Mesenteric fat pad (tissue), 1 donor: Measurements from ENCODE around the gene CCNL2. TPM values are rescaled to one million over a fixed set of nuclear protein-coding genes. Genes with fewer than 3 reads are reported as not detected.

Experiments used
- DNase-seq: peaks from one replicate; pipeline ENCODE4 v3.0.0-alpha.2; 2020; ENCODE audit warnings: low spot score
- microRNA-seq: library from miRNA; unstranded; fragments of <30 nt; microRNA quantifications from one replicate; pipeline ENCODE4 v1.2.0, GENCODE V29; 2020; ENCODE audit warnings: borderline number of aligned reads
- total RNA-seq: library from RNA; stranded (reverse); fragmentation: NEBNext Ultra II Directional; extraction: Animal tissue kit (Norgen Biotek cat#: 25700); gene quantifications from one replicate; pipeline ENCODE4 v1.2.1, GENCODE V29; 2021
- donor health status: DM: yes; HTN: yes; CAD: no.

The CCNL2 gene
- total RNA-seq, 1 donor from 2014 or later, result 162 TPM

DNA sequence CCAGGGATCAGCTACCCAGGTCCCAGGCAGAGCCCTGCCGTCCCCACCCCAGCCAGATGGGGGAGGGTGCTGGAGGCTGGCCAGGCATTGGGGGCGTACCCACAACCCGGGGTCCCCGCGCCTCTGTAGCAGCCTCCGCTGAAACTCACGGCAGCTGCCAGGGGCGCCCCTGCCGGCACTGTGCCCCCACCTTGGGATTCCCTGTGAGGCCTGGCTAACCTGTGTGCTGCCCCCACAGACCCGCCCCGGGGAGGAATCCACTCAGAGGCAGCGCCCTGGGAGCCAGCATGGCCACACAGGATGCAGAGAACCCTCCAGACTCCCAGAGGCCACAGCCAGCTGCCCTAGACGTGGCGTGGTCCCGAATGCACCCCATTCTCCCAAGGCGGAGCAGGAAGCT lies 53.8 kb downstream of the CCNL2 start:
- no peak for DNase-seq

- no peak for DNase-seq
These were observed 54.3 kb downstream of the CCNL2 start for GRCh38 chr1:1344655-1345361.

GRCh38 chr1:1343811-1344421 lies 55.2 kb downstream of the CCNL2 start:
- DNase-seq, result no peak

- no peak for DNase-seq
These were observed 56.5 kb downstream of the CCNL2 start for GRCh38 chr1:1342584-1343115.

DNA sequence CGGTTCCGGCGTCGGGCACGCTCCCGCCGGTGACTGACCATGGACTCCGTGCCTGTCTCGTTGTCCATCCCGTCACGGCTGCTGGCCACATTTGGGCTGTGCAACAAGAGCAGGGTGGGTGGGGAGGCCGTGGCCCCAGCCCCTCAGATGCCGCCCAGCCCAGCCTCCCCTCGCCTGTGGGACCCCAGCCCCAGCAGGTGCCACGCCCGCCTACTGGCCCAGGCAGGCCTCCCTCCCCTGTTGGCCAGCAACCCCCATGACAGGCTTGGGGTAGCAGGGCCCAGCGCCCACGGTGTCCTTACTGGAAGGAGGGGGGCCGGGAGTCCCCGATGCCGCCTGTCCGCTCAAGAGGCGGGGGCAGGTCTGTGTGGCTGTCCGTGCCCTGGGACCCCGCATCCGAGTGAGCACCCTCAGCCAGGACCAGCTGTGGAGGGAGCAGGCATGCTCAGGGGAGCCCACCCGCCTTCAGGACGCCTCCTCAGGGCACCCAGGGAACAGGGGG lies 57.0 kb downstream of the CCNL2 start:
- no peak for DNase-seq

DNA sequence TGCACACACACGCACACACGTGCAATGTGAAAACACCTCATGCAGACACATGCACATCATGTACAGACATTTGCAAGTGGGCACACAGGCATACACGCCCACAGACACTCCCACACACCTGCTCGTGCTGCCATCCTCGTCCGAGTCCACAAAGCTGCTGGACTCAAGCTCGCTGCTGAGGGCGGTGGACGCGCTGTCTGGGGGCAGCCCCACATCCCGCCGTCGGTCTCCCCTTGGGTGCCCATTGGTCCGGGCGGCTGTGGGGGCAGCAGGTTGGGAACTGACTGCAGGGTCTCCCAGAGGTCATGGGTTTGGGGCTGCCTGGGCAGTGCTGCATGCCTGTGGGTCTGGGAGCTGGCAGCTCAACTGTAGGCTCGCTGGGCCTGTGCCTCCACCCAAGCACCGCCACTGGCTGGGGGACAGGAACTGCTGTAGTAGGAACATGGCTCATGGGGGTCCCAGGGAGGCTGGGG lies 57.5 kb downstream of the CCNL2 start:
- DNase-seq, result no peak

DNA sequence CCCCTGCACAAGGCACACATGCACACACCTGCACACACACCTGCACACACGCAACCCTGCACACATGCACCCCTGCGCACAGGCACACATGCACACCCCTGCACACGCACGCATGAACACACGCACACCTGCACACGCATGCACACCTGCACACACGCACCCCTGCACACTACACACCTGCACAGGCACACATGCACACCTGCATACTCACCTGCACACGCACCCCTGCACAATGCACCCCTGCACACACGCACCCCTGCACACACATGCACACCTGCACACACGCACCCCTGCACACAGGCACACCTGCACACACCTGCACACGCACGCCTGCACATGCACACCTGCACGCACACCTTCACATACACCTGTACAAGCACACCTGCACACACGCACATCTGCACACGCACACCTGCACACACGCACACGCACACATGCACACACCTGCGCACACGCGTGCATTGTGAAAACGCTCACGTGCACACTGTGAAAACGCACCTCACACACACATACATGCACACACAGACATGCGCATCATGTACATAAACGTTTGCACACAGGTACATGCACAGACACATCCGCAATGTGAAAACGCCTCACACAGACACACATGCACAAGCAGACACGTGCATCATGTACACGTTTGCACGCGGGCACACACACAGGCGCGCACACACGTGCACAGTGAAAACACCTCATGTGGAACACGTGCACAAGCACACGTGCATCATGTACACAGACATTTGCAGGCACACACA lies 58.2 kb downstream of the CCNL2 start:
- DNase-seq, result no peak

DNA sequence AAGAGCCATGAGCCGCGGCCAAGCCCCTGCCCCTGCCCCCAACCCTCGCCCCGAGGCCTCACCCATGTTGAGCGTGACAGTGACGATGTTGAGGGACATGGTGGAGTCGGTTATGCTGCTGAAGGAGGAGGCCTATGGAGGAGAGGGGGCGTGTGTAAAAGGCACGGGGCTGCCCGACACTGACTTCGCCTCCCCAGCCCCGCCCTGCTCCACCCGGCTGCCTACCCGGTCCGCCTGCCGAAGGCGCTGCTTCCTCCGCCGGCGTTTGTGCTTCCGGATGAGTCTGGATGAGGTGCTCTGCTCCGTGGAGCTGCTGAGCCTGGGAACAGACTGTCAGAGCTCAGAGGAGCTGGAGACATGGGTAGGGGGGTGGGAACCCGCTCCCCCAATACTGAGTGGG lies 59.0 kb downstream of the CCNL2 start:
- DNase-seq, result no peak

- no peak for DNase-seq
These were observed 60.9 kb downstream of the CCNL2 start for GRCh38 chr1:1338278-1338677.

DNA sequence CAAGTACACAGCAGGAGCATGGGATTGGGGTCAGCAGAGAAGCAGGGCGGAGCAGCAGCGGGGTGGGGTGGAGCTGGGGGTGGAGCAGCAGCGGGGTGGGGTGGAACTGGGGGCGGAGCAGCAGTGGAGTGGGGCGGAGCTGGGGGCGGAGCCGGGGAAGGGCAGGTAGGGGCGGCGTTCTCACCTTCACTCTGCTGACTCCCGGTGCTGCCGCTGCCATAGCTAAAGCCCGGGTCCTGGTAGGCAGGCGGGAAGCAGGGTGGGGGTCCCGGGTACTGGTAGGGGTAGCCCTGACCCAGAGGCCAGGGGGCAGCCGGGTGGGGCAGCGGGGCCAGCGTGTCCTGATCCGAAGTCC lies 61.4 kb downstream of the CCNL2 start:
- no peak for DNase-seq

GRCh38 chr1:1336931-1337792 lies 62.0 kb downstream of the CCNL2 start:
- no peak for DNase-seq

DNA sequence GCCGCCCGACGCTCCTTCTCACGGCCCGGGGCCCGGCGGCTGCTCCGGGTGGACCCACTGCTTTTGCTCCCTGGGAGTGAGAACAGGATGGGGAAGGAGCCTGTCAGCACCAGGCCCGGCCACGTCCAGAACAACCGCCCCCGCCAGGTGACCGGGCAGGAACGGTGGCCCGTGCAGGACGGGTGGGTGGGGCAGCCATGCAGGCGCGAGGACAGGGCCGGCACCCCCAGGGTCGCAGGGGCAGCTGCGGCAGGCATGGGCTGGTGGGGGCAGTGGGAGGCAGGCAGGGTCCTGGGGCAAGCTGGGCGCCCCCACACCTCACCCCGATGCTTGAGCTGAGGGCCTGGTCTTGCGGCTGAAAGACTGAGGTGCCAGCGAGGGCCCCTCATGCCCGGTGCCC lies 62.7 kb downstream of the CCNL2 start:
- DNase-seq, result no peak

GRCh38 chr1:1335792-1336248 lies 63.3 kb downstream of the CCNL2 start:
- DNase-seq, result no peak

Small RNAs within 50 kb of the gene (microRNA-seq; reads per million reads assigned to microRNA genes)
- gene MIR6808, result not detected

Other genes starting within 250 kb of the CCNL2 start
- 1.4 TPM for gene TTLL10, start 225.5 kb downstream of the CCNL2 start, total RNA-seq
- gene TNFRSF18, start 192.7 kb downstream of the CCNL2 start, total RNA-seq, result 0.80 TPM
- gene TNFRSF4, start 185.2 kb downstream of the CCNL2 start, total RNA-seq, result 10.7 TPM
- 144 TPM for gene SDF4, start 167.3 kb downstream of the CCNL2 start, total RNA-seq
- 14.1 TPM for gene B3GALT6, start 167.1 kb downstream of the CCNL2 start, total RNA-seq
- gene C1QTNF12, start 152.6 kb downstream of the CCNL2 start, total RNA-seq, result 2.9 TPM
- gene UBE2J2, start 125.5 kb downstream of the CCNL2 start, total RNA-seq, result 56.5 TPM
- 2.1 TPM for gene SCNN1D, start 118.9 kb downstream of the CCNL2 start, total RNA-seq
- gene ACAP3, start 91.4 kb downstream of the CCNL2 start, total RNA-seq, result 36.6 TPM
- 11.6 TPM for gene PUSL1, start 90.7 kb downstream of the CCNL2 start, total RNA-seq
- 74.7 TPM for gene INTS11, start 74.7 kb downstream of the CCNL2 start, total RNA-seq
- gene CPTP, start 74.5 kb downstream of the CCNL2 start, total RNA-seq, result 19.7 TPM
- gene TAS1R3, start 68.1 kb downstream of the CCNL2 start, total RNA-seq, result 0.19 TPM
- 52.1 TPM for gene DVL1, start 49.9 kb downstream of the CCNL2 start, total RNA-seq
- gene MXRA8, start 40.8 kb downstream of the CCNL2 start, total RNA-seq, result 109 TPM
- 120 TPM for gene AURKAIP1, start 24.1 kb downstream of the CCNL2 start, total RNA-seq
- 122 TPM for gene MRPL20, start 8.0 kb upstream of the CCNL2 start, total RNA-seq
- gene ANKRD65, start 21.9 kb upstream of the CCNL2 start, total RNA-seq, result 4.1 TPM
- gene VWA1, start 36.4 kb upstream of the CCNL2 start, total RNA-seq, result 41.1 TPM
- 0.51 TPM for gene ATAD3C, start 50.4 kb upstream of the CCNL2 start, total RNA-seq
- gene ATAD3B, start 72.4 kb upstream of the CCNL2 start, total RNA-seq, result 12.6 TPM
- gene ATAD3A, start 112.8 kb upstream of the CCNL2 start, total RNA-seq, result 26.2 TPM
- 1.4 TPM for gene TMEM240, start 141.3 kb upstream of the CCNL2 start, total RNA-seq
- 144 TPM for gene SSU72, start 175.5 kb upstream of the CCNL2 start, total RNA-seq
- 2.9 TPM for gene FNDC10, start 200.8 kb upstream of the CCNL2 start, total RNA-seq
- gene MIB2, start 216.2 kb upstream of the CCNL2 start, total RNA-seq, result 37.9 TPM
- gene MMP23B, start 232.8 kb upstream of the CCNL2 start, total RNA-seq, result 17.2 TPM